GM12875 (cell line): ENCODE data around the gene SFXN2.

Experiments
- H3K4me3 ChIP-seq: one replicate; pipeline ENCODE4 v1.5.1; 2011; ENCODE audit warnings: low read depth, low read length, control low read depth
- CTCF ChIP-seq: IDR thresholded peaks from 2 replicates; pipeline ENCODE4 v1.5.1; 2011; ENCODE audit warnings: low read depth, mild to moderate bottlenecking, control low read depth, inconsistent platforms, low read length, moderate library complexity, borderline replicate concordance; ENCODE audit not compliant: insufficient read depth

The SFXN2 gene

GRCh38 chr10:102721954-102722353 is 7.5 kb downstream of the SFXN2 start:
- H3K4me3 ChIP-seq, result no peak overlapping the region
- TF ChIP-seq CTCF, result no peak

- no peak for TF ChIP-seq CTCF
- H3K4me3 ChIP-seq, result no peak overlapping the region
These were observed 9.6 kb downstream of the SFXN2 start for GRCh38 chr10:102723989-102724388.

- no peak for TF ChIP-seq CTCF
These were observed 11.8 kb downstream of the SFXN2 start for GRCh38 chr10:102726274-102726673.

GRCh38 chr10:102727037-102727818 is 12.8 kb downstream of the SFXN2 start:
- no peak for TF ChIP-seq CTCF
- H3K4me3 ChIP-seq, result no peak overlapping the region

More at GRCh38 chr10:102726274-102726673, 11.8 kb downstream of the SFXN2 start:
- H3K4me3 ChIP-seq, result no peak overlapping the region

GRCh38 chr10:102729029-102730026 is 14.9 kb downstream of the SFXN2 start:
- H3K4me3 ChIP-seq, result no peak overlapping the region

GRCh38 chr10:102731222-102731800 is 16.9 kb downstream of the SFXN2 start:
- no peak for TF ChIP-seq CTCF
- H3K4me3 ChIP-seq, result no peak overlapping the region

More at GRCh38 chr10:102729029-102730026, 14.9 kb downstream of the SFXN2 start:
- TF ChIP-seq CTCF, result peak; percentile 90
